ENCODE data around the gene AGBL4.
A peak's percentile ranks its signal among the peaks of the same experiment; 100 is the strongest.

GRCh38 chr1:48870596-48870995 is 1153.2 kb downstream of the AGBL4 start:
- TF ChIP-seq JDP2 (CRISPR knock-in tag; IDR thresholded peaks at IDR 0.05; ENCODE audit: borderline replicate concordance) (no peak), BRCA1 (CRISPR knock-in tag; IDR thresholded peaks at IDR 0.05) (no peak), YY1 (IDR thresholded peaks at IDR 0.05; ENCODE audit: insufficient read depth, insufficient replicate concordance, low read depth, low read length) (no peak), FOXA3 (CRISPR knock-in tag; IDR thresholded peaks at IDR 0.05) (no peak)
- TF ChIP-seq, protein P1, sequence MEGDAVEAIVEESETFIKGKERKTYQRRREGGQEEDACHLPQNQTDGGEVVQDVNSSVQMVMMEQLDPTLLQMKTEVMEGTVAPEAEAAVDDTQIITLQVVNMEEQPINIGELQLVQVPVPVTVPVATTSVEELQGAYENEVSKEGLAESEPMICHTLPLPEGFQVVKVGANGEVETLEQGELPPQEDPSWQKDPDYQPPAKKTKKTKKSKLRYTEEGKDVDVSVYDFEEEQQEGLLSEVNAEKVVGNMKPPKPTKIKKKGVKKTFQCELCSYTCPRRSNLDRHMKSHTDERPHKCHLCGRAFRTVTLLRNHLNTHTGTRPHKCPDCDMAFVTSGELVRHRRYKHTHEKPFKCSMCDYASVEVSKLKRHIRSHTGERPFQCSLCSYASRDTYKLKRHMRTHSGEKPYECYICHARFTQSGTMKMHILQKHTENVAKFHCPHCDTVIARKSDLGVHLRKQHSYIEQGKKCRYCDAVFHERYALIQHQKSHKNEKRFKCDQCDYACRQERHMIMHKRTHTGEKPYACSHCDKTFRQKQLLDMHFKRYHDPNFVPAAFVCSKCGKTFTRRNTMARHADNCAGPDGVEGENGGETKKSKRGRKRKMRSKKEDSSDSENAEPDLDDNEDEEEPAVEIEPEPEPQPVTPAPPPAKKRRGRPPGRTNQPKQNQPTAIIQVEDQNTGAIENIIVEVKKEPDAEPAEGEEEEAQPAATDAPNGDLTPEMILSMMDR (CRISPR knock-in tag; IDR thresholded peaks at IDR 0.05), result peak; percentile 40
- TF ChIP-seq, protein P2, sequence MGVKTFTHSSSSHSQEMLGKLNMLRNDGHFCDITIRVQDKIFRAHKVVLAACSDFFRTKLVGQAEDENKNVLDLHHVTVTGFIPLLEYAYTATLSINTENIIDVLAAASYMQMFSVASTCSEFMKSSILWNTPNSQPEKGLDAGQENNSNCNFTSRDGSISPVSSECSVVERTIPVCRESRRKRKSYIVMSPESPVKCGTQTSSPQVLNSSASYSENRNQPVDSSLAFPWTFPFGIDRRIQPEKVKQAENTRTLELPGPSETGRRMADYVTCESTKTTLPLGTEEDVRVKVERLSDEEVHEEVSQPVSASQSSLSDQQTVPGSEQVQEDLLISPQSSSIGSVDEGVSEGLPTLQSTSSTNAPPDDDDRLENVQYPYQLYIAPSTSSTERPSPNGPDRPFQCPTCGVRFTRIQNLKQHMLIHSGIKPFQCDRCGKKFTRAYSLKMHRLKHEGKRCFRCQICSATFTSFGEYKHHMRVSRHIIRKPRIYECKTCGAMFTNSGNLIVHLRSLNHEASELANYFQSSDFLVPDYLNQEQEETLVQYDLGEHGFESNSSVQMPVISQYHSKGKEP (CRISPR knock-in tag; IDR thresholded peaks at IDR 0.05), result no peak
